ENCODE results near the gene ANGPTL1. TPM values are rescaled to one million over a fixed set of nuclear protein-coding genes. Genes with fewer than 3 reads are reported as not detected.

The ANGPTL1 gene
- total and polyA plus RNA-seq, 2 of the 13 experiments (the other 11 are each of a cell fraction or from before 2014, with no cell fraction given) = 2.9 to 9.3 TPM

DNA sequence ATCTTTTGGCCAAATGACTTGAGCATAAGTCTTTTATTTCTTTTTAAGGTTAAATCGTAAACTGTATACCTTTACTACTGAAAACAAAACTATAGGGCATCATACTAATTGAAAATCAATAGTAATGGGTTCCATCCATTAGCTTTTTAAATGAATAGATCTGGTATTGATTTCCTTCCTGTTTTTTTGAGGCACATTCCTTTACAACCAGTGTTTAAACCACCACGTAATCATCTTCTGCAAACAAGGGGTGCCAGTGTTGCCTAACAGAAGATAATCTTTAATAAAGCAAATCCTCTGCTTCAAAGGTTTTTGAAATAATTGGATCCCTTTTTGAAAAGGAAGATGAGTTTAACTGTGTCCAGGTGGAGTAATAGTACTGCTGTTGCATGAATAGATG, 48.7 kb upstream of the ANGPTL1 start (continued):
- TF ChIP-seq, protein P1, sequence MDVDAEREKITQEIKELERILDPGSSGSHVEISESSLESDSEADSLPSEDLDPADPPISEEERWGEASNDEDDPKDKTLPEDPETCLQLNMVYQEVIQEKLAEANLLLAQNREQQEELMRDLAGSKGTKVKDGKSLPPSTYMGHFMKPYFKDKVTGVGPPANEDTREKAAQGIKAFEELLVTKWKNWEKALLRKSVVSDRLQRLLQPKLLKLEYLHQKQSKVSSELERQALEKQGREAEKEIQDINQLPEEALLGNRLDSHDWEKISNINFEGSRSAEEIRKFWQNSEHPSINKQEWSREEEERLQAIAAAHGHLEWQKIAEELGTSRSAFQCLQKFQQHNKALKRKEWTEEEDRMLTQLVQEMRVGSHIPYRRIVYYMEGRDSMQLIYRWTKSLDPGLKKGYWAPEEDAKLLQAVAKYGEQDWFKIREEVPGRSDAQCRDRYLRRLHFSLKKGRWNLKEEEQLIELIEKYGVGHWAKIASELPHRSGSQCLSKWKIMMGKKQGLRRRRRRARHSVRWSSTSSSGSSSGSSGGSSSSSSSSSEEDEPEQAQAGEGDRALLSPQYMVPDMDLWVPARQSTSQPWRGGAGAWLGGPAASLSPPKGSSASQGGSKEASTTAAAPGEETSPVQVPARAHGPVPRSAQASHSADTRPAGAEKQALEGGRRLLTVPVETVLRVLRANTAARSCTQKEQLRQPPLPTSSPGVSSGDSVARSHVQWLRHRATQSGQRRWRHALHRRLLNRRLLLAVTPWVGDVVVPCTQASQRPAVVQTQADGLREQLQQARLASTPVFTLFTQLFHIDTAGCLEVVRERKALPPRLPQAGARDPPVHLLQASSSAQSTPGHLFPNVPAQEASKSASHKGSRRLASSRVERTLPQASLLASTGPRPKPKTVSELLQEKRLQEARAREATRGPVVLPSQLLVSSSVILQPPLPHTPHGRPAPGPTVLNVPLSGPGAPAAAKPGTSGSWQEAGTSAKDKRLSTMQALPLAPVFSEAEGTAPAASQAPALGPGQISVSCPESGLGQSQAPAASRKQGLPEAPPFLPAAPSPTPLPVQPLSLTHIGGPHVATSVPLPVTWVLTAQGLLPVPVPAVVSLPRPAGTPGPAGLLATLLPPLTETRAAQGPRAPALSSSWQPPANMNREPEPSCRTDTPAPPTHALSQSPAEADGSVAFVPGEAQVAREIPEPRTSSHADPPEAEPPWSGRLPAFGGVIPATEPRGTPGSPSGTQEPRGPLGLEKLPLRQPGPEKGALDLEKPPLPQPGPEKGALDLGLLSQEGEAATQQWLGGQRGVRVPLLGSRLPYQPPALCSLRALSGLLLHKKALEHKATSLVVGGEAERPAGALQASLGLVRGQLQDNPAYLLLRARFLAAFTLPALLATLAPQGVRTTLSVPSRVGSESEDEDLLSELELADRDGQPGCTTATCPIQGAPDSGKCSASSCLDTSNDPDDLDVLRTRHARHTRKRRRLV (CRISPR knock-in tag; IDR thresholded peaks at IDR 0.05) = no peak
- TF ChIP-seq RARA (CRISPR knock-in tag; IDR thresholded peaks at IDR 0.05) (peak; percentile 55), KAT2B (IDR thresholded peaks at IDR 0.05; ENCODE audit: borderline replicate concordance, low read depth, low read length) (peak; percentile 89), ZBTB33 (CRISPR knock-in tag; IDR thresholded peaks at IDR 0.05) (no peak), ZNF318 (CRISPR knock-in tag; IDR thresholded peaks at IDR 0.05) (no peak), ZNF432 (CRISPR knock-in tag; IDR thresholded peaks at IDR 0.05; ENCODE audit: borderline replicate concordance) (no peak), NFATC3 (CRISPR knock-in tag; IDR thresholded peaks at IDR 0.05) (no peak), ZKSCAN8 (CRISPR knock-in tag; IDR thresholded peaks at IDR 0.05; ENCODE audit: borderline replicate concordance) (peak; percentile 41; the same call in 1 of the 2 replicates), HOXA7 (CRISPR knock-in tag; IDR thresholded peaks at IDR 0.05) (no peak), TMF1 (CRISPR knock-in tag; IDR thresholded peaks at IDR 0.05; ENCODE audit: low read depth) (no peak), ZNF331 (CRISPR knock-in tag; IDR thresholded peaks at IDR 0.05) (peak; percentile 57; the same call in 1 of the 2 replicates), KLF15 (CRISPR knock-in tag; IDR thresholded peaks at IDR 0.05; ENCODE audit: borderline replicate concordance) (no peak), NFYC (CRISPR knock-in tag; IDR thresholded peaks at IDR 0.05) (no peak), CENPT (CRISPR knock-in tag; IDR thresholded peaks at IDR 0.05; ENCODE audit: low read depth) (no peak), SOX6 (IDR thresholded peaks at IDR 0.05) (no peak), SOX6 (CRISPR knock-in tag; IDR thresholded peaks at IDR 0.05) (peak; percentile 91)
